ENCODE results near the gene MOK.
"Not testable (repeated sequence)": the region's sequence is repeated elsewhere in the genome, so short reads cannot be mapped to it uniquely, and the experiment has no call there.

MOK gene

GRCh38 chr14:102321456-102322422 lies 16.8 kb upstream of the MOK start:
- no peak for DNase-seq

DNA sequence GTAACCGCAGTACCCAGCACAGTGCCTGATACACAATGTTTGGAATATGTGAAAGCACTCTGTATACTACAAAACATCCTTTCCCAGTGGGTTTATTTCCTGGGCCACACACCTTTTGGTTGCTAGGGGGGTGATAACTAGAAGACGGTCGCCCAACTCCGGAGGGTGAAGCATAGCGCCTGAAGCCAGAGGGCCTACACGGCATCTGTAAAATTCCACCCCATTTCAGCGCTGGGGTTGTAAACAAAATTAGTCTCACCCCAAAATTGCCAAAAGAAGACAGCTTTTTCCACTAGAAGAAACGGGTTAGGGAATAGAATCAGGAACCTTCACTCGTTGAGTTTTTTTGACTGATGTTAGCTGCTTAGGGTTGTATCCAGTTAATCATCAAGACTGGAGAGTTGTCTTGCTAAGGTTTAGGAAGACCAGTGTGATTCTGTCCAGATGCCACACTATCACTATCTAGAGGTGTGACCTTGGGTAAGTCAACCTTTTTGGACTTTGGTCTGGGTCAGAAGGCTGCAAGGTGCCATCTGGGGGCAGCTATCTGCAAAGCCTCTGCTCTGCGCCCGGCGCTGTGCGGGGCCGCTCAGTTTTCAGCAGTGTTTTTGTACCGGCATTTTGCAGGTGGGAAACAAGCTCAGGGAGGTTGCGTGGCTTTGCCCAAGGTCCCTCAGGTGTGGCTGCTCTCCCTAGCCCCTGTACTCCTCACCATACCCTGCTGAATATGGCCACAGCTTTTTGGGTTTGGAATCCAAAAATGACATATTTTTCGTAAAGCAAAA lies 15.9 kb upstream of the MOK start:
- DNase-seq, result no peak

GRCh38 chr14:102320033-102320660 lies 15.2 kb upstream of the MOK start:
- DNase-seq, result no peak

DNA sequence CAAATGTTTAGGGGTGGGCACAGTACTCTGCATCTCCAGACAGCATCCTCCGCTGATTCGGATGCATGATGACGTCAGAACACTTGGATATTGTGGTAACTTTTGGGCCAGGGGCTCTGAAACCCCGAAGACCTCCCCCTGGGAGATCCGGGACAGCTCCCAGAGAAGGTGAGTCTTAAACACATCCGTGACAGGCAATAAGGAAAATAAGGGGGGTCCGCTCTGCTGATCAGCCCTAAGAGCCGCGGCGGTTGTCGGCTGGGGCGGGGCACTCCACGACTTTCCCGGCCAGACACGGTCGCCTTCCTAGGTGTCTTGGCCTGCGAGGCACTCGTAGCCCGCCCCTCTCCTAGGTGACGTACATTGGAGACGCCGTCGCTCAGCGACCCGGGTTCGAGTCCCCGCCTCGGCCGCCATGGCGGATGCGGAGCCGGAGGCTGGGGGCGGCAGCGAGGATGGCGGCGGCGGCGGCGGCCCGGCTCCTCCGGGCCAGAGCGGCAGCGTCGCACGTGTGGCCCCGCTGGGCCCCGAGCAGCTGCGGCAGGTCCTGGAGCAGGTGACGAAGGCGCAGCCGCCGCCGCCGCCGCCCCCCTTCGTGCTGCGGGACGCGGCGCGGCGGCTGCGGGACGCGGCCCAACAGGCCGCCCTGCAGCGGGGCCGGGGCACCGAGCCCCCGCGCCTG lies 14.5 kb upstream of the MOK start, which contains the start of gene ZNF839:
ZNF839 (plus strand) TSS at position 396 of the 682 bp plus-strand sequence; CDS start at position 416, 20 bp downstream.
- peak; percentile 89 for DNase-seq

- DNase-seq, result no peak
Measured at GRCh38 chr14:102318781-102319276, 13.9 kb upstream of the MOK start.

- peak; percentile 42 for DNase-seq
Measured at GRCh38 chr14:102317564-102318248, 12.7 kb upstream of the MOK start.

DNA sequence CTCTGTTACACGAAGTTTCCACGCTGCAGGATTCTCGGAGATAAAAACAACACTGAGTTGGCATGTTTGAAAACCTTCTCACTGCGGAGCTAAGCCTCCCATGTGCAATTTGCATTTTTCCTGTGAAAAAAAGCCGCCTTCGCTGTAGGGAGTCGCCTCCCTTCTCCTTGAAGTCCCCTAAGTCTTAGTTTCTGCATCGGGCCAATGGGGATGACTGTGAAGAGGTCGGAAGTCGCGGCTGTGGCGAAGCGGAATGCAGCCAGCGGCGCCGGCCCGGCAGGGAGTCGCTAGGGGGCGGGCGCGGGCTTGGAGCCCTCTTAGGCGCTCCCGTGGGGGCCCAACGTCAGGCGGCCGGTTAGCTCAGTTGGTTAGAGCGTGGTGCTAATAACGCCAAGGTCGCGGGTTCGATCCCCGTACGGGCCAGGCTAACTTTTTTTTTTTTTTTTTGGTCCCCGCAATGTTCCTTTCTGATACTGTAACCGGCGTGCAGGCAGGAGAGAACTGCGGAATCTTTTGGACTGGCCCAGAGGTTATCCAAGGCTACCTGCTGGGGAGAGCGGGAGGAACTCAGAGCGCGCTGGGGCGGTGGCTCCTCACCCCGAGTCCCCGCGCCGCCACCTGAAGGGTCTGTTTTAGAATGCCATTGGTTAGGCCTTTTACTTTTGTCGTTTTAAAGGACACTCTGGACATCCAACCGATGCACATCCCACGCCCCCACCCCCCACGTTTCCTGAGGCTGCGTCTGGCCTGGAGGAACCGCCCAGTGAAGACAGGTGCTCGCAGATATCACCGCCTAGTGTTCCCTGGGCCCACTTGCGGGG lies 12.0 kb upstream of the MOK start:
- peak; percentile 84 for DNase-seq

DNA sequence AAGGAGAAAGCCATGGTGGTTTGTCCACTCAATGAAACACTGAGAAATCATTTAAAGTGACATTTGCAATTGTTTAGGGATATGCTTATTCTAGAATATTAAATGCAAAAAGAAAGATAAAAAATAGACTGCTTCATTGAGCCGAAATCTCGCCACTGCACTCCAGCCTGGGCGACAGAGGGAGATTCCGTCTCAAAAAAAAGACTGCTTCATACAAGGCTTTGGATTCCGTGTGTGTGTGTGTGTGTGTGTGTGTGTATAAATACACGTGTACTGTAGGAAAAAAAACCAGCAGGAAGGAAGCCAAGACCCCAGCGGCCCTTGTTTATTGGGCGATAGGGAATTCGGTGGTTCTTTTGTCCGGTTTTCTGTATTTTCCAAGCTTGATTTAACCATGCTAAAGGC lies 11.4 kb upstream of the MOK start:
- DNase-seq, result peak; percentile 25

DNA sequence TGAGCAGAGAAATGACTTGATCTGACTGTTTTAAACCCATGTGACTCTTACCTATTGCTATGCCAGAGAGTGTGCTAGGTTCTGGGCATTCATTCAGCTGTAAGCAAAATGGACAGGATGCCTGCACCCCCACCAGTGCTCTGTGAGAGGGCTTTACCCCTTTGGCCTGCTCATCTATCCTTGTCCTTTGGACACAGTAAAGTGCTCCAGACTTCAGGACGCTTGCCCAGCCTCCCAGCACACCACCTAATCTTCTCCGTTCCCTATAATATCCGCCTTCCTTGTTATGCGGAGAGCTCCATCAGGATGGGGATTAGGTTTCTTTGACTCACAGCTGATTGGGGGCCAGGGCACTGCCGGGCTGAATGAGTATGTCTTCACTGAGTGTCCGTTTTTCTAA lies 10.2 kb upstream of the MOK start:
- no peak for DNase-seq

DNA sequence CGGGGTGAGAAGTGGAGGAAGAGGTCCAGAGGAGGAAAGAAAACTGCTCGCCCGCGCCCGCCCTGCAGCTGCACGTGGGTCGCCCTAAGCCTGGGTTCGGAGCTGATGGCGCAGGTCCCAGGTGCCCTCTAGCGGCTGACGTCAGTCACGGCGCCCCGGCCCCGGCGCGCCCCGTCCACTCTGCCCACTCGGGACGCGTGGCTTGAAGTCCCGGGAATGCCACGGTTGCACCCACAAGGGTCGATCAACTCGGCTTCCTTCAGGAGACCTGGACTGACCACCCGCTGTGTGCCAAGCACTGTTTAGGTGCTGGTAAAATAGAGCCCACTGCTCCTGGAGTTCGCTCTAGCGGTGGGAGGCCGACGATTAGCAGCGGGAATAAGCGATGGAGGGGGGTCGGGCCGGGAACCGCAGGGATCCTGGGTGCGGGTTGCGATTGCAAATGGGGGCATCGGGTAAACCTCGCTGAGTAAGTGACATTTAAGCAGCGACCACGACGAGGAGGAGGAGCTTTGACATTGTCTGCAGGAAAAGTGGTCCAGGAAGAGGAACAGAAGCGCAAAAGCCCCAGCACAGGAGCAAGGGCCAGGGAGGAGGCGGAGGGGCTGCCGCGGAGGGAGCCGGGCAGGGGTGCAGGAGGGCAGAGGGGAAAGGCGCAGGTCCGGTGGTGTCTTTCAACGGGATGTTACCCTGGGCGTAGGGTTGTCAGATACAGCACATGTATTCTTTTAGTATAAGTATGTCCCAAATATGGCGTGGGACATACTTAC lies 9.5 kb upstream of the MOK start:
- DNase-seq, result peak; percentile 73

DNA sequence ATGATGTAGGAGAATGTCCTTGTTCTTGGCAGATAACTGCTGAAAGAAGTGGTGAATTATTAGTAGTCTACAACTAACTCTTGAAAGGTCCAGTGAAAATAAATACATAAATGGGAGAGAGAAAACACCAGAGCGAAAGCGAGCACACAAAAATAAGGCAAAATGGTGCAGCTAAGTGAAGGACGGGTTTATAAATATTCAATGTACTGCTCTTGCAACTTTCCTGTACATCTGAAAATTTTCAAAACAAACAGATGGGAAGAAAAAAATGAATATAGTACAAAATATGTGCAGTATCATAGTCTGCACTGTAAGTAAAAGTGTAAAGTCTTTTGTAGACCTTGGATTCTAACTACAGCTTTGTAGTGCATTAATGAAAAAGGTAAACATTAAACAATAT lies 1.3 kb downstream of the MOK start:
- DNase-seq, result no peak

- DNase-seq, result not testable (repeated sequence)
Measured at GRCh38 chr14:102298303-102299070, 6.5 kb downstream of the MOK start.

DNA sequence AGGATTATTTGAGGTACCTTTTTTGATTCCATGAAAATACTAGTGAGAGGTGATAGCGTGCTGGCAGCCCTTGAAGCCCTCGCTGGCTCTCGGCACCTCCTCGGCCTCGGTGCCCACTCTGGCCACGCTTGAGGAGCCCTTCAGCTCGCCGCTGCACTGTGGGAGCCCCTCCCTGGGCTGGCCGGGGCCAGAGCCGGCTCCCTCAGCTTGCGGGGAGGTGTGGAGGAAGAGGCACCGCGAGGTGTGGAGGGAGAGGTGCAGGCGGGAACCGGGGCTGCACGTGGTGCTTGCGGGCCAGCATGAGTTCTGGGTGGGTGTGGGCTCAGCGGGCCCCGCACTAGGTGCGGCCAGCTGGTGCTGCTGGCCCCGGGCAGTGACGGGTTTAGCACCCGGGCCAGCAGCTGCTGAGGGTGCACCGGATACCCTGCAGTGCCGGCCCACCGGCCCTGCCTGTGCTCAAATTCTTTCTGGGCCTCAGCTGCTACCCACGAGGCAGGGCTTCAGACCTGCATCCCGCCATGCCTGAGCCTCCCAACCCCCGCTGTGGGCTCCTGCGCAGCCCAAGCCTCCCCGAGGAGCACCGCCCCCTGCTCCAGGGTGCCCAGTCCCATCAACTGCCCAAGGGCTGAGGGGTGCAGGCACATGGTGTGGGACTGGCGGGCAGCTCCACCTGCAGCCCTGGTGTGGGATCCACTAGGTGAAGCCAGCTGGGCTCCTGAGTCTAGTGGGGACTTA lies 7.4 kb downstream of the MOK start:
- DNase-seq, result no peak

DNA sequence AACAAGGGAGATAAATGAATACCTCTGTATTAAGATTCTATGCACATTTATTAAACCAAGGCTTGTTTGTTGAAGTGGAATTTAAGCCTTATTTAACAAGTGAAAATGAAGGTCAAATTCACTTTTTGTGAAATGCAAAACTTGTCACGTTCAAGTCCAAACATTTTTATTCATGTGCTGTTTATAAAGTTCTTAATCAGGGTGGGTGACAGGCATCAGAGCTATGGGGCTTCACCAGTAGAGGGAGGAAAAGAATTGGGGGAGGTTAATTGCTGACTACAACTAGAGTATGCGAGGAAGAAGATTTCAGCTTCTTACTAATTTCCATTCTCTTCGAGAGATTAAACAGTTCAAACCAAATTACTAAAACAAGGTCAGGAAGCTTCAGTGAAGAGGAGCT lies 9.7 kb downstream of the MOK start:
- DNase-seq, result no peak

DNA sequence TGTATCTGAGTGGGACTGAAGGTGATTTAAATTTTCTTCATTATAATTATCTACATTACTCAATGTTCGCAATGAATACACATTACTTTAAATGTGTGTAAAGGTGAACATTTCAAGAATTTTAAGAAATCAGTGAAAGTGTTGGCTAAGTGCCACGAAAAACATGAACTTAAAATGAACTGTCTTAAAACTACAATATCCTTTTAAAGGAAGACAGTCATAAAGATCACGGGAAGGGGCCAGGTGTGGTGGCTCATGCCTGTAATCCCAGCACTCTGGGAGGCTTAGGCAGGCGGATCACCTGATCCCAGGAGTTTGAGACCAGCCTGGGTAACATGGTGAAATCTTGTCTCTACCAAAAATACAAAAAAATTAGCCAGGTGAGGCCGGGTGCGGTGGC lies 11.2 kb downstream of the MOK start:
- DNase-seq, result no peak

DNA sequence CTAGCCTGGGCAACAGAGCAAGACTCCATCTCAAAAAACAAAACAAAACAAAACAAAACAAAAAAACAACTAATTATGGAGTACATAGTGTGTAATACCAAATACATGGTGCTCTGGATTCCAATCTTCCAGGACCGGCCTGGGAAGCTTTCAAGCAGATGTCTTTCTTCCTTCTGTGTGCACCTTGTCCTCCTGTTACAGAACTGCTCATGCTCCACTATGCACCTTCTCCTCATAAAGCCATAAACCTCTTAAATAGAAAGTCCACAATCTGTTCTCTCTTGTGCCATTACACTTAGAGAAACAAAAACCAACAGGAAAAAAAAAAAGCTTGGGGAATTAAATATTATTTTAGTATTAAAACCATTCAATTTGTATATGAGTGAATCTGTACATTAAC lies 12.5 kb downstream of the MOK start:
- no peak for DNase-seq

DNA sequence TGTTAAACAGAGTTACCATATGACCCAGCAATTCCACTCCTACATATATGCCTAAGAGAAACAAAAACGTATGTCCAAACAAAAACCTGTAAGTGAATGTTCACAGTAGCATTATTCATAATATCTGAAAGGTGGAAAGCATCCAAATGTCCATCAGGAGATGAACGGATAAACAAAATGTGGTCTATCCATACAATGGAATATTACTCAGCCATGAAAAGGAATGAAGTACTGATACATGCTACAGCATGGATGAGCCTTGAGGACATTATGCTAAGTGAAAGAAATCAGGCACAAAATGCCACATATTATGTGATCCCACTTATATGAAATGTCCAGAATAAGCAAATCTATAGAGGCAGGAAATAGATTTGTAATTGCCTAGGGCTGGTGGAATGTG lies 16.8 kb downstream of the MOK start:
- no peak for DNase-seq

GRCh38 chr14:102285106-102285505 lies 19.9 kb downstream of the MOK start:
- no peak for DNase-seq
